H9 (cell line): ENCODE measurements around the gene SRP68. TPM values are rescaled to one million over a fixed set of nuclear protein-coding genes. Genes with fewer than 3 reads are reported as not detected.

ENCODE experiments used
- DNase-seq: peaks from one replicate; pipeline ENCODE4 v3.0.0-alpha.2; 2017
- H2AFZ ChIP-seq: one replicate; pipeline ENCODE4 v1.6.1; 2013; ENCODE audit warnings: mild to moderate bottlenecking, low read length, control low read depth, moderate library complexity
- H2AK5ac ChIP-seq: 2 replicates; pipeline ENCODE4 v1.6.1; 2013; ENCODE audit warnings: low read length, control low read depth, mixed read lengths; ENCODE audit not compliant: insufficient read length
- H2BK120ac ChIP-seq: one replicate; pipeline ENCODE4 v1.6.1; 2013; ENCODE audit warnings: low read depth, mild to moderate bottlenecking, low read length, control low read depth, inconsistent platforms; ENCODE audit not compliant: poor library complexity, severe bottlenecking
- H2BK12ac ChIP-seq: 2 replicates; pipeline ENCODE4 v1.6.1; 2013; ENCODE audit warnings: low read length, control low read depth, mixed read lengths, low read depth; ENCODE audit not compliant: insufficient read length
- H2BK15ac ChIP-seq: 2 replicates; pipeline ENCODE4 v1.6.1; 2013; ENCODE audit warnings: low read depth, low read length, control low read depth
- H2BK20ac ChIP-seq: one replicate; pipeline ENCODE4 v1.6.1; 2013; ENCODE audit warnings: low read depth, mild to moderate bottlenecking, low read length, control low read depth, inconsistent platforms; ENCODE audit not compliant: poor library complexity, severe bottlenecking
- H2BK5ac ChIP-seq: 2 replicates; pipeline ENCODE4 v1.6.1; 2013; ENCODE audit warnings: low read length, control low read depth, mixed read lengths; ENCODE audit not compliant: insufficient read length
- H3K14ac ChIP-seq: 2 replicates; pipeline ENCODE4 v1.6.1; 2013; ENCODE audit warnings: low read length, control low read depth; ENCODE audit not compliant: insufficient read depth
- H3K18ac ChIP-seq: 2 replicates; pipeline ENCODE4 v1.6.1; 2013; ENCODE audit warnings: low read depth, mild to moderate bottlenecking, mixed read lengths, low read length, control low read depth; ENCODE audit not compliant: insufficient read length
- H3K23ac ChIP-seq: 2 replicates; pipeline ENCODE4 v1.6.1; 2013; ENCODE audit warnings: low read length, control low read depth, mixed read lengths, low read depth; ENCODE audit not compliant: insufficient read length
- H3K23me2 ChIP-seq: 2 replicates; pipeline ENCODE4 v1.6.1; 2013; ENCODE audit warnings: low read depth, mild to moderate bottlenecking, mixed read lengths, low read length, control low read depth; ENCODE audit not compliant: insufficient read length, poor library complexity, severe bottlenecking
- H3K27ac ChIP-seq: 2 replicates; pipeline ENCODE4 v1.5.1; 2013; ENCODE audit warnings: low read length, control low read depth, mixed read lengths, low read depth; ENCODE audit not compliant: insufficient read length
- H3K27me3 ChIP-seq: 2 replicates; pipeline ENCODE4 v1.6.1; 2013; ENCODE audit warnings: low read length, control low read depth, inconsistent platforms; ENCODE audit not compliant: insufficient read depth
- H3K4ac ChIP-seq: 2 replicates; pipeline ENCODE4 v1.6.1; 2013; ENCODE audit warnings: low read depth, mild to moderate bottlenecking, control low read depth, inconsistent platforms, low read length, moderate library complexity
- H3K4me1 ChIP-seq: 2 replicates; pipeline ENCODE4 v1.6.1; 2013; ENCODE audit warnings: low read length, control low read depth, inconsistent platforms; ENCODE audit not compliant: insufficient read depth
- H3K4me2 ChIP-seq: 2 replicates; pipeline ENCODE4 v1.6.1; 2013; ENCODE audit warnings: low read length, control low read depth, mixed read lengths; ENCODE audit not compliant: insufficient read length, insufficient read depth
- H3K56ac ChIP-seq: 2 replicates; pipeline ENCODE4 v1.6.1; 2013; ENCODE audit warnings: low read depth, mild to moderate bottlenecking, mixed read lengths, low read length, control low read depth; ENCODE audit not compliant: insufficient read length
- H3K79me1 ChIP-seq: 2 replicates; pipeline ENCODE4 v1.6.1; 2013; ENCODE audit warnings: low read depth, mild to moderate bottlenecking, moderate library complexity, low read length, control low read depth, inconsistent platforms; ENCODE audit not compliant: insufficient read depth, poor library complexity, severe bottlenecking
- H3K79me2 ChIP-seq: 2 replicates; pipeline ENCODE4 v1.6.1; 2013; ENCODE audit warnings: low read length, control low read depth, inconsistent platforms; ENCODE audit not compliant: insufficient read depth
- H3K9ac ChIP-seq: 2 replicates; pipeline ENCODE4 v1.6.1; 2013; ENCODE audit warnings: low read length, control low read depth, mixed read lengths; ENCODE audit not compliant: insufficient read length; ENCODE audit errors: extremely low read depth
- H3K9me3 ChIP-seq: one replicate; pipeline ENCODE4 v1.6.1; 2013; ENCODE audit warnings: low read depth, low read length, inconsistent platforms; ENCODE audit not compliant: control insufficient read depth
- H3T11ph ChIP-seq: one replicate; pipeline ENCODE4 v1.6.1; 2013; ENCODE audit warnings: mild to moderate bottlenecking, low read length, control low read depth, inconsistent platforms
- H4K20me1 ChIP-seq: one replicate; pipeline ENCODE4 v1.6.1; 2013; ENCODE audit not compliant: control insufficient read depth, insufficient read length, insufficient read depth
- H4K5ac ChIP-seq: 2 replicates; pipeline ENCODE4 v1.6.1; 2013; ENCODE audit warnings: low read depth, mild to moderate bottlenecking, mixed read lengths, low read length, control low read depth; ENCODE audit not compliant: insufficient read length
- H4K8ac ChIP-seq: replicated peaks from 2 replicates; pipeline ENCODE4 v1.6.1; 2013; ENCODE audit warnings: low read length, control low read depth, mixed read lengths, low read depth; ENCODE audit not compliant: insufficient read length
- H4K91ac ChIP-seq: 2 replicates; pipeline ENCODE4 v1.6.1; 2013; ENCODE audit warnings: low read depth, mild to moderate bottlenecking, moderate library complexity, mixed read lengths, low read length, control low read depth; ENCODE audit not compliant: insufficient read length
- H3K27ac Mint-ChIP-seq, 3 experiments: 2 replicates in 2 of 3; 3 replicates in 1 of 3; pipeline ENCODE4 v1.8.0; 2020 to 2021; ENCODE audit warnings: mixed read lengths in 3 of 3, mild to moderate bottlenecking in 1 of 3, moderate library complexity in 1 of 3
- H3K27me3 Mint-ChIP-seq: 2 replicates; pipeline ENCODE4 v1.8.0; 2021; ENCODE audit warnings: low read depth, mild to moderate bottlenecking, moderate library complexity, mixed read lengths
- H3K36me3 Mint-ChIP-seq, 3 experiments: 2 replicates in 2 of 3; 3 replicates in 1 of 3; pipeline ENCODE4 v1.8.0; 2020 to 2021; ENCODE audit warnings: low read depth in 3 of 3, mixed read lengths in 3 of 3; ENCODE audit not compliant: insufficient read depth in 1 of 3
- H3K4me1 Mint-ChIP-seq, 2 experiments: 2 replicates each; pipeline ENCODE4 v1.8.0; 2020; ENCODE audit warnings: mixed read lengths in 2 of 2
- H3K4me3 Mint-ChIP-seq, 2 experiments: 2 replicates in 1 of 2; 3 replicates in 1 of 2; pipeline ENCODE4 v1.8.0; 2020 to 2021; ENCODE audit warnings: mild to moderate bottlenecking in 2 of 2, mixed read lengths in 2 of 2, moderate library complexity in 1 of 2
- H3K9me3 Mint-ChIP-seq, 2 experiments: 2 replicates in 1 of 2; 3 replicates in 1 of 2; pipeline ENCODE4 v1.8.0; 2020; ENCODE audit warnings: mild to moderate bottlenecking in 2 of 2, mixed read lengths in 2 of 2, moderate library complexity in 1 of 2
- WGBS: extraction: QIAGEN DNeasy Blood & Tissue Kit; methylation state at CpG from one replicate; pipeline ENCODE4 v1.1.7; 2013; ENCODE audit warnings: missing lambda C conversion rate, low lambda C conversion rate, mixed read lengths; ENCODE audit not compliant: insufficient read length; ENCODE audit errors: extremely low coverage; 5-methylcytosine and 5-hydroxymethylcytosine counted together
- total RNA-seq: library from RNA; stranded (reverse); gene quantifications from 2 replicates; pipeline ENCODE4 v1.2.1, GENCODE V29; 2021
- TF ChIP-seq, protein P1 (sequence below): fragments of 200-600 bp; sonication (generic); conservative IDR thresholded peaks from 3 replicates; pipeline ENCODE4 v1.8.0; 2021; ENCODE audit warnings: antibody characterized with exemption, mild to moderate bottlenecking

The SRP68 gene
- total RNA-seq, 1 experiment from 2014 or later: 86.1 TPM

DNA sequence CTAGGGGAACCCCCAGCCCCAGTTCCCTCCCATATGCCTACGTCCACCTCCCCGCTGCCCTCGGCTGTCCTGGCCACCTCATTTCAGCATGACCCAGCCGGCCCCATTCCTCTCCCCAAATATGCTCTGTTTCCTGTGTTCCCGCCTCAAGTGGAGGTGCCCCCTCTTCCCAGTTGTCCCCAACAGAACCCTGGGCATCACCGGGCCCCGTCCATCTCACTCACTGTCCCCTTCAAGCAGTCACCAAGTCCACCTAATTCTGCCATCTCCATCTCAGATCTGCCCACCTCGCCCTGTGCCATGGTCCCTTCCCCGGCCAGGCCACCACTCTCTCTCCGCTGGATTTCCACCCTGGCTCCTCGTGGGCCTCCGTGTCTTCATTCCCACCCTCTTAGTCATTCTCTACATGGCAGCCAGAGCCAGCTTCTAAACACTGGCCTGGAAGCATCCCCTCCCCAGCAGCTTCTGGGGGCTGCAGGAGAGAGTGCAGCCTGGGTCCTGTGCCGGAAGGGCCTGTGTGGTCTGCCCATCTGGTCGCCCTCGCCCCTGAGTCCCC is 58.9 kb downstream of the SRP68 start:
- Mint-ChIP-seq H3K4me3 (no peak overlapping the region), H3K4me1 (peaks cover 3 to 9% of the 10 kb centered on the region in 2 experiments), H3K36me3 (peaks cover 0 to 2% (median 0%) of the 10 kb centered on the region in 3 experiments; a peak in 1 of 7 replicates), H3K27me3 (peaks cover 8% of the 10 kb centered on the region), H3K9me3 (peaks cover 0 to 2% of the 10 kb centered on the region in 2 experiments; a peak in 2 of 5 replicates), H3K27ac (no peak overlapping the region; a peak in 1 of 7 replicates)
- Histone ChIP-seq H3K79me1 (no peaks in the 10 kb centered on the region), H3K18ac (no peak overlapping the region), H2AK5ac (no peak overlapping the region), H3K9me3 (no peaks in the 10 kb centered on the region), H4K5ac (no peak overlapping the region), H2BK15ac (no peak overlapping the region), H2BK120ac (no peak overlapping the region), H4K8ac (no peak overlapping the region), H3K23me2 (no peaks in the 10 kb centered on the region), H2BK5ac (no peak overlapping the region), H2BK12ac (no peak overlapping the region), H3K9ac (no peak overlapping the region), H3K23ac (no peak overlapping the region), H3K4me1 (no peaks in the 10 kb centered on the region), H3K27me3 (no peaks in the 10 kb centered on the region), H3K14ac (no peak overlapping the region), H3K4me2 (no peak overlapping the region), H2BK20ac (no peak overlapping the region), H3K79me2 (no peaks in the 10 kb centered on the region), H2AFZ (no peak overlapping the region), H4K20me1 (no peaks in the 10 kb centered on the region), H3K56ac (no peak overlapping the region), H3T11ph (no peak overlapping the region), H3K27ac (no peak overlapping the region), H3K4ac (no peak overlapping the region), H4K91ac (no peak overlapping the region)
- DNase-seq: no peak
- TF ChIP-seq, protein P1, sequence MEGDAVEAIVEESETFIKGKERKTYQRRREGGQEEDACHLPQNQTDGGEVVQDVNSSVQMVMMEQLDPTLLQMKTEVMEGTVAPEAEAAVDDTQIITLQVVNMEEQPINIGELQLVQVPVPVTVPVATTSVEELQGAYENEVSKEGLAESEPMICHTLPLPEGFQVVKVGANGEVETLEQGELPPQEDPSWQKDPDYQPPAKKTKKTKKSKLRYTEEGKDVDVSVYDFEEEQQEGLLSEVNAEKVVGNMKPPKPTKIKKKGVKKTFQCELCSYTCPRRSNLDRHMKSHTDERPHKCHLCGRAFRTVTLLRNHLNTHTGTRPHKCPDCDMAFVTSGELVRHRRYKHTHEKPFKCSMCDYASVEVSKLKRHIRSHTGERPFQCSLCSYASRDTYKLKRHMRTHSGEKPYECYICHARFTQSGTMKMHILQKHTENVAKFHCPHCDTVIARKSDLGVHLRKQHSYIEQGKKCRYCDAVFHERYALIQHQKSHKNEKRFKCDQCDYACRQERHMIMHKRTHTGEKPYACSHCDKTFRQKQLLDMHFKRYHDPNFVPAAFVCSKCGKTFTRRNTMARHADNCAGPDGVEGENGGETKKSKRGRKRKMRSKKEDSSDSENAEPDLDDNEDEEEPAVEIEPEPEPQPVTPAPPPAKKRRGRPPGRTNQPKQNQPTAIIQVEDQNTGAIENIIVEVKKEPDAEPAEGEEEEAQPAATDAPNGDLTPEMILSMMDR: no peak
- no CpG with 5 or more reads among the region's 15 CpGs for WGBS
